ENCODE results near the gene PAK5. TPM values are rescaled to one million over a fixed set of nuclear protein-coding genes. Genes with fewer than 3 reads are reported as not detected.
A peak's percentile ranks its signal among the peaks of the same experiment; 100 is the strongest.
"Not testable (repeated sequence)": the region's sequence is repeated elsewhere in the genome, so short reads cannot be mapped to it uniquely, and the experiment has no call there.

PAK5 gene
- polyA plus RNA-seq, 2 of the 4 experiments (the other 2 are of a cell fraction) = 0.01 TPM; not detected in 1

GRCh38 chr20:9642882-9643281, 196.0 kb downstream of the PAK5 start:
- DNase-seq (ENCODE audit: low read depth in 1 of 2, low spot score in 1 of 2) (no peak), ATAC-seq (no peak), FAIRE-seq (peak; percentile 65)
- Histone ChIP-seq H3K9me3 (no peaks in the 10 kb centered on the region), H3K4me3 (no peak overlapping the region), H3K4me1 (no peaks in the 10 kb centered on the region), H3K4me2 (no peak overlapping the region), H3K27ac (no peak overlapping the region)
- TF ChIP-seq NFE2L2 (conservative IDR thresholded peaks at IDR 0.05; ENCODE audit: low read length) = no peak
- no peak for TF ChIP-seq PHF8 (IDR thresholded peaks at IDR 0.05; ENCODE audit: borderline replicate concordance, low read depth)
- TF ChIP-seq FOSL2 (IDR thresholded peaks at IDR 0.05) = no peak
- TF ChIP-seq FOSL2 (CRISPR knock-in tag; IDR thresholded peaks at IDR 0.05) = no peak
- no peak for TF ChIP-seq FOSB (CRISPR knock-in tag; IDR thresholded peaks at IDR 0.05)
- TF ChIP-seq RCOR1 (IDR thresholded peaks at IDR 0.05; ENCODE audit: low read depth, low read length) = no peak
- TF ChIP-seq NPAS2 (CRISPR knock-in tag; IDR thresholded peaks at IDR 0.05; ENCODE audit: borderline replicate concordance) = no peak
- no peak for TF ChIP-seq ZC3H11A (IDR thresholded peaks at IDR 0.05)
- no peak for TF ChIP-seq ZNF302 (CRISPR knock-in tag; IDR thresholded peaks at IDR 0.05)
- TF ChIP-seq MAX (IDR thresholded peaks at IDR 0.05) = no peak
- no peak for TF ChIP-seq HOXA7 (CRISPR knock-in tag; IDR thresholded peaks at IDR 0.05)
- no peak for TF ChIP-seq ZSCAN20 (CRISPR knock-in tag; IDR thresholded peaks at IDR 0.05)
- TF ChIP-seq POLR2A (IDR thresholded peaks at IDR 0.05; ENCODE audit: low read length) = no peak
- POLR2A ChIA-PET = no interaction called here
- CTCF ChIA-PET = interaction anchor here (1.0 kb wide), 1 partner anchor 241 kb away, joined by 3 read pairs; no protein-coding TSS in a partner anchor

- H3K9me3 ChIP-seq; FAIRE-seq; DNase-seq (ENCODE audit: low read depth in 1 of 2, low spot score in 1 of 2); H3K4me2 ChIP-seq; H3K4me1 ChIP-seq; POLR2A ChIA-PET; H3K4me3 ChIP-seq; H3K27ac ChIP-seq; ATAC-seq: not testable (repeated sequence)
- CTCF ChIA-PET = interaction anchor here (1.2 kb wide), 1 partner anchor 233 kb away, joined by 5 read pairs; no protein-coding TSS in a partner anchor
- 49% methylated on average over 15 of the region's 26 CpGs for WGBS (ENCODE audit: missing lambda C conversion rate)
Observed at GRCh38 chr20:9641499-9642000, 197.3 kb downstream of the PAK5 start.

DNA sequence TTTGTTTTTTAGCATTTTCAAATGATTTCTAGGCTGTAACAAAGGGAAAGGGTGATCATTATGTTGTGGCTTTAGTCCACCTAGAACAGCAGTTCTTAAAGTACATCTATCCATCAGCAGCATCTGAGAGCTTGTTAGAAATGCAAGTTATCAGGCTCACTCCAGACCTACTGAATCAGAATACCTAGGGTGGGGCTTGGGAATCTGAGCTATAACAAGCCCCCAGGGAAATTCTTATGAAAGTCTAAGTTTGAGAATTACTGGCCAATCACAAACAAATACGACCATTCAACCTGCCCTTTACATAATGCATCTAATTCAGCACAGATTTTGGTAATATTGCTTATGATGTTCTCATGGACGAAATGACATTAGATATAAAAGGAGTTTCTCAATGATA, 201.0 kb downstream of the PAK5 start:
- ChIA-PET POLR2A (no interaction called here), CTCF (interaction anchor here (0.8 to 1.8 kb wide), 4 partner anchors 9 to 340 kb away, joined by 3 to 6 read pairs (median 3); no protein-coding TSS in a partner anchor)
- Histone ChIP-seq H3K4me2 (no peak overlapping the region), H3K4me1 (no peaks in the 10 kb centered on the region), H3K9me3 (no peaks in the 10 kb centered on the region), H3K27ac (no peak overlapping the region), H3K4me3 (no peak overlapping the region)
- ATAC-seq (no peak), DNase-seq (ENCODE audit: low read depth in 1 of 2, low spot score in 1 of 2) (no peak), FAIRE-seq (peak; percentile 46)
- 9% methylated on average over 2 of the region's 2 CpGs for WGBS (ENCODE audit: missing lambda C conversion rate)
- no peak for TF ChIP-seq JUN (IDR thresholded peaks at IDR 0.05)
- no peak for TF ChIP-seq TFCP2L1 (CRISPR knock-in tag; IDR thresholded peaks at IDR 0.05)
- TF ChIP-seq PBX3 (IDR thresholded peaks at IDR 0.05) = no peak
- TF ChIP-seq ELK1 (IDR thresholded peaks at IDR 0.05; ENCODE audit: low read depth, low read length) = no peak
- no peak for TF ChIP-seq CHD2 (IDR thresholded peaks at IDR 0.05; ENCODE audit: low read length, partially characterized antibody)
- no peak for TF ChIP-seq BCL3 (IDR thresholded peaks at IDR 0.05)
- TF ChIP-seq FOSB (CRISPR knock-in tag; IDR thresholded peaks at IDR 0.05) = no peak
- no peak for TF ChIP-seq RCOR1 (IDR thresholded peaks at IDR 0.05; ENCODE audit: low read depth, low read length)
- no peak for TF ChIP-seq MAFK (IDR thresholded peaks at IDR 0.05; ENCODE audit: partially characterized antibody)
- TF ChIP-seq KDM1A (IDR thresholded peaks at IDR 0.05; ENCODE audit: low read depth) = no peak
- TF ChIP-seq CEBPB (IDR thresholded peaks at IDR 0.05) = no peak
- no peak for TF ChIP-seq CBX2 (IDR thresholded peaks at IDR 0.05; ENCODE audit: borderline replicate concordance, low read depth)
- TF ChIP-seq SREBF2 (IDR thresholded peaks at IDR 0.05) = no peak
- no peak for TF ChIP-seq HES2 (IDR thresholded peaks at IDR 0.05)
- no peak for TF ChIP-seq FOSL2 (IDR thresholded peaks at IDR 0.05)
- no peak for TF ChIP-seq FOSL2 (CRISPR knock-in tag; IDR thresholded peaks at IDR 0.05)
- TF ChIP-seq NR3C1 (IDR thresholded peaks at IDR 0.05) = no peak
